Activated naive CD8-positive, alpha-beta T cell treated with anti-CD3 and anti-CD28 coated beads, Interleukin-2, amount 50 U/mL, for 16 hours (primary cell): ENCODE results near the gene PYGO2.

ENCODE experiments used
- DNase-seq: peaks from one replicate; pipeline ENCODE4 v3.0.0-alpha.2; 2020; ENCODE audit warnings: low read depth, low spot score

Gene PYGO2

DNA sequence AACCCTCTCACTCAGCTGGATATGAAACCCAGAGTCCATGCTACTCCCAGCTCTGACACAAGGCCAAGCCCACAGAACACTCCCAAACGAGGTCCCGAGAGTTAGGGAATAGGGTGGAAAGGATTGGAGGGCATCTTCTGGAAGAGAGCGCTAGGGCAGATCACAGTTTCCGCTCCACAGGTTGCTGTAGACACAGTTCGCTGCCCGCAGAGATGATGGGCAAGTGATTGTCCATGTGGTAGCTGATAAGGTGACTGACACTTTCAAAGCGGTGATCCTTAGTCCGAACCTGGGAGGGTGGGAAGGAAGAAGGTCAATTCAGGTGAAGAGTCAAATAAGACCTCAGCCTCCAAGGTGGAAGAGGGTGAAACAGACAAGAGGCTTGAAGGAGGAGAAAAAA, 2.1 kb upstream of the PYGO2 start:
- DNase-seq: no peak

GRCh38 chr1:154962795-154963330, 1.3 kb upstream of the PYGO2 start:
- DNase-seq: no peak

GRCh38 chr1:154962156-154962749, 671 bp upstream of the PYGO2 start:
- DNase-seq: no peak

- DNase-seq: no peak
Observed at GRCh38 chr1:154960446-154961136, 991 bp downstream of the PYGO2 start.

DNA sequence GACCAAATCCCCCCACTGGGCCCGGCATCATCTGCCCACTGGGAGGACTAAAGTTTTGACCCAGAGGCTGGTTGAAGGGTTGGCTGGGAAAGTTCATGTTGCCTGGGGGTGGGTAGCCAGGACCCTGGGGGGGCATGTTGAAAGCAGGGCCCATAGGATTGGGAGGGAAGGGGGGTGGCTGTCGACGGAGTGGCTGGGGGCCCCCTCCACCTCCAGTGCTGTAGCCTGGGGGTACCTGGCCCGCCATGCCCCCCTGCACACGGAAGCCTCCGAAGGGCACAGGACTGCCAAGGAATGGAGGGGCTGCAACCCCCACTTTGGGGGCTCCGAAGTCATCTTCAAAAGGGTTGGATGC, 2.2 kb downstream of the PYGO2 start:
- DNase-seq: no peak

- DNase-seq: no peak
Observed at GRCh38 chr1:154958681-154959425, 2.7 kb downstream of the PYGO2 start.

- DNase-seq: no peak
Observed at GRCh38 chr1:154958036-154958435, 3.5 kb downstream of the PYGO2 start.

DNA sequence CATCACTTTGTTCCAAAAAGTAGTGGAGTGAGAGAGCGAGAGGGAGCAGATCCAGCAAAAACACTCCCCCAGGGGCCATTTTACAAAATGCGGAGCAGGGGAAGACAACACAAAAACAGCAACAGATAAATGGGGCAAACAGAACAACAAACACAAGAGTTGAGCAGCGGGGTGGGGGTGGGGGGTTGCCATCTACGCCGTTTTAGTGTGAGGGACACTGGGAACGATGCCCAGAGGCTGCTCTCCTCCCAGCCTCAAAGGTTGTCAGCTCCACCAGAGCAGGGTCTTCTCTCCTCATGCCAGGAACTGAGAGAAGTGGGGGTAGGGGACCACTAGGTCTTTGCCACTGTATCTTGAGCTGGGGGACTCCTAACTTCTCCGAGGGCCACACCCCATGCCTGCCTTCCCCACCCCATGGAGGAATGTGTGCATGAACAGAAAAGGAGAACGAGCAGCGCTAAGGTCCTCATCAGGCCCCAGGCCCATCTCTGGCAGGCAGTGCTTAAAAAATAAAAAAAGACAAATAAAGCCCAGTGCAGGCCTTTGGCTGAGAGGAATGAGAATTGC, 4.4 kb downstream of the PYGO2 start:
- DNase-seq: no peak

DNA sequence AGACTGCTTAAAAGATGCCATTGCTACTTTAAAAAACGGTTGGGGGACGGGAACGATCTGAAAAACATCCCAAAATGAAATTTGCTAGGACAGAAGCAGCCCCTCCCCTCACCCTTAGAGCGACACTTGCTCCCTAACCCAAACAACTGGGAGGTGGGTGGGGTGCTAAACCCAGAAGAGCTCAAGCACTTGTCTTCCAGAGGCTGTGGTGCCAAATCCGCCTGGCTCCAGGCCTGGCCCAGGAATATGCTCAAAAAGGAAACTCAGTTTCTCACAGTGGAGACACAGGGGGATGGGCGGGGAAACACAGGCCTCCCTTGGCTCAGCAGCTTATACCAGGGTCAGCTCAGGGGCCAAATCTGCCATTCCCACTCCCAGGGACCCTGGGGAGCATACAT, 5.0 kb downstream of the PYGO2 start:
- no peak for DNase-seq

- peak; percentile 68 for DNase-seq
Observed at GRCh38 chr1:154955718-154956543, 5.7 kb downstream of the PYGO2 start, which contains the start of gene PBXIP1. PBXIP1 (minus strand) TSS chr1:154956099; CDS start chr1:154953721, 2,378 bp downstream.

- no peak for DNase-seq
Observed at GRCh38 chr1:154955039-154955717, 6.4 kb downstream of the PYGO2 start.

DNA sequence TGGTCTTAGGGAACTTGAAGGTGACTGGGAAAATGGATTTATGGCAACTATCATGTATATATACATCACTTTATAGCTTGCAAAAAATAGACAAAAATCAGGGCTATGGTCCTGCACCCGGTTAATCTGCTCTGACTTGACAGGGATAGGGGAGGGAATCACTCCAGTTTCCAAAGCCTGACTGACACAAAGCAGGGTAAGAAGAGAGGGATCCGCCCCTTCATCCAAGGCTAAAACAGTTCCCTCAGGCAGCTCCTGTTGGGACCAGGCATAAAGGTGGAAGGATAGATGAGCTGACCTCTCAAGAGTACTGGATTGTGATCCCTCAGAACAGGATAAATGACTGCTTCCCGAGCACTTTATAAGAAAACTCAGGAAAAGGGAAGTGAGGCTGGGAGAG, 7.0 kb downstream of the PYGO2 start:
- DNase-seq: no peak

GRCh38 chr1:154953611-154954038, 8.0 kb downstream of the PYGO2 start:
- DNase-seq: no peak

DNA sequence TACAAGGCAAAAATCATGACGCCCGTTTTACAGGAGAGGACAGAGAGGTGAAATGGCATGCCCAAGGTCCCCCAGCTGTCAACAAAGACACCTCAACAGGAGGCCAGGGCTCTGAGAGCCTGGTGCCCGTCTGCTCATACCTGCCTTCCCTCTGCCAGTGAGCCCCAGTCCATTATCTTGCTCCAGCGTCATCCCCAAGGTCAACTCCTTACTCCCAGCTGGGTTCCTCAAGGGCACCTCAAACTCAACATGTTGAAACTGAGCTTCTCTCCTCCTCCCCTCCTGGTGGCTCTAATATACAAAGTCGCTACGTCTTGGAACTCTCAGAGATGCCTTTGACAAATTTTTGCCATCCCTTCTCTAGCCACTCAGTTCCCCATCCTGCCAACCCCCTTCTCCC, 8.9 kb downstream of the PYGO2 start:
- DNase-seq: no peak

- no peak for DNase-seq
Observed at GRCh38 chr1:154951901-154952657, 9.5 kb downstream of the PYGO2 start.

- no peak for DNase-seq
Observed at GRCh38 chr1:154948079-154948478, 13.5 kb downstream of the PYGO2 start.

DNA sequence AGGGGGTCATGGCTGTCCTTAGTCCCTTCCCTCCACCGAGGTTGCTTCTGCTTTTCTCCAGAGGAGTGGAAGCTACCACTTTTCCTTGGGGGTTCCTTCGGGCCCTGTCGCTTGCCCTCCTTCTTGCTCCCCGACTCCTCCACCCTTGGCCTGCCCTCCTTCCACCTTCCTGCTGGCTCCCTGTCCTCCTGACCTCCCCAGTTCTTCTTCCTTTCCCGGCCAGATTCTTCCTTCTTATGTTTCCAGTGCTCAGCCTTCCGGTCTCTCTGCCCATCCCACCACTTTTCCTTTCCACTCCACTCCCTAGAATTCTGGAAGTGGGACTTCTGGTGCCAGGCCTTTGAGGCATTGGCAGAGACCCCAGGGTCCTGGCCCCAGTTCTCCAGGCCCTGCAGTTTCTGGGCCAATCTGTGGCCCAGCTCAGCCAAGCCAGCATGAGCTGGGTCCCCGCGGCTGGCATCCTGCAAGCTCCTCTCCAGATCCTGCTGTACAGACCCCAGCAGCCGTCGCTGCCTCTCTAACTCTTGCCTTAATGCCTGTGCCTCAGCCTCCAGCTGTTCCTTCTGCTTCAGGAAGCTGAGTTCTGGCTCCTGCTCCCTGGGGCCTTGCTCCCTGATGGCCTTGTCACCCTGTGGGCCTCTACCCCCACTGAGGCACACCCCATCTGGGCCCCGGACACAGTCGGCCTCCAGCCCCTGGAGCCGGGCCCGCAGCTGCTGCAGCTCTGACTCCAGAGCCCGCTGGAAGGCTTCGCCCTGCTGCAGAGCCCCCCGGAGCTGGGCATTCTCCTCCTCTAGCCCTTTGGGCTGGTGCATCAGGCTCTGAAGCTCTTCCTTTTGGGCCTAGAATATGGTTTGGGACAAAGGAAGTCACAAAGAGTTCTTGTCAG, 15.4 kb downstream of the PYGO2 start:
- DNase-seq: no peak

- no peak for DNase-seq
Observed at GRCh38 chr1:154945160-154945961, 16.2 kb downstream of the PYGO2 start.
